ENCODE data around the gene SHC3. TPM values are rescaled to one million over a fixed set of nuclear protein-coding genes. Genes with fewer than 3 reads are reported as not detected.

SHC3 gene
- polyA plus RNA-seq, 1 donor, result 0.67 TPM

DNA sequence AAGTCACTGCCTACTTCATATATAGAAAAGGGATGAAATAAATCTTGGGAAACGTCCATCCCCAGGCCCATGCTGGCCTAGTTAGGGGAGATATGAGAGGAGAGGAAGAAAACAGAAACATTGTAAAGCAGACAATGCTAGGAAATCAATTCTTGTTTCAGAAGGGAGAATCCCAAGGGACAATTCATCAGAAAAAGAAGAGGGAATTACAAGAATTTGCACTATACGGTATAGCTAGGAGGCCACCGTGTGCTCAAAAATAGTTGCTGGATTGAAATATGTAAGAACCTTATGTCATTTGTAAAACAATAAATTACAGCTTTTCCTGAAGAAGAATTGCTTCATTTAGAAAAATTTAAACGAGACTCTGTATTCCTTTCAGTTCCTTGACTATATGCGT lies 8.3 kb upstream of the SHC3 start:
- no peak for DNase-seq

DNA sequence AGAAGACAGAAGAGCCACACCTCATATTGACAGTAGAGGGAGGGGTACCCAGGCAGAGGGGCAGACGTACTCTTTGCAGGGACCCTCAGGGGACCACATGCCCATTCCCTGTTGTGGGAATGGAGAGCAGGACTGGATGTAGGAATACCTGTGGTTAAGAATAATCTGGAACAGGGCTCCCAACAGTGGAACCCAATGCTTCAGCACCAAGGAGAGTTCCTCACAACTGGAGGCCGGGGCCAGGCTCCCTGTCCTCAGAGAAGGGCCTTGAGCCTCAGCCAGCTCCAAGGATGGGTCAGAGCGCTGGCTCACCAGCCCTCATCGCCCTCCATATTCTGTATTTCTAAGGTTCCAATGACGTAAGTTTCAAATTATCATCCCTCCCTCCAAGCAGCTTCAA lies 7.4 kb upstream of the SHC3 start:
- DNase-seq, result peak; percentile 13

DNA sequence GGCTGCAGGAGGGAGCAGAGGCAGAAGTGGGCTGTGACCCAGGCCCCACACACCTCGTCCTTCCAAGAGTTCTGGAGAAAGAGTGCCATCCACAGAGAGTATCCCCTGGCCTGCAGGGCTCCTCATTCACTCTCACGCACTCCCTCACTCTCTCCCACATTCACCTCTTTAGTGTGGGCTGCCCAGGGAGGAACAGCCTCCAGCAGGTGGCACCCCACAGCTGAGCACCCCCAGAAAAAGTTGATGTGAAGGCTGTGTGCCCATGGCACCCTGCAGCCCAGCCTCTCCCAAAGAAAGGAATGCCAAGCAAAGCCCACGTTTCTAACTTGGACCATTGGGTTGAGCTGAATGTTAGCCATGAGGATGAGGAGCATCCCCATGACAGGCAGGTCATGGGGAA lies 4.5 kb upstream of the SHC3 start:
- no peak for DNase-seq

DNA sequence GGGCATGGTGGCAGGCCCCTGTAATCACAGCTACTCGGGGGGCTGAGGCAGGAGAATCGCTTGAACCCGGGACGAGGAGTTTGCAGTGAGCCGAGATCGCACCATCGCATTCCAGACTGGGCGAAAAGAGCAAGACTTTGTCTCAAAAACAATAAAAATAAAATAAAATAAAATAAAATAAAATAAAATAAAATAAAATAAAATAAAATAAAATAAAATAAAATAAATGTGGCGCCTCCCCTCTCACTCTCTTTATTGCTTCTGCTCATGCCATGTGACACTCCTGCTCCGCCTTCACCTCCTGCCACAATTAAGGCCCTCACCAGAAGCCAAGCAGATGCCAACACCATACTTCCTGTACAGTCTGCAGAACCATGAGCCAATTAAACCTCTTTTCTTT lies 3.8 kb upstream of the SHC3 start:
- DNase-seq, result no peak

DNA sequence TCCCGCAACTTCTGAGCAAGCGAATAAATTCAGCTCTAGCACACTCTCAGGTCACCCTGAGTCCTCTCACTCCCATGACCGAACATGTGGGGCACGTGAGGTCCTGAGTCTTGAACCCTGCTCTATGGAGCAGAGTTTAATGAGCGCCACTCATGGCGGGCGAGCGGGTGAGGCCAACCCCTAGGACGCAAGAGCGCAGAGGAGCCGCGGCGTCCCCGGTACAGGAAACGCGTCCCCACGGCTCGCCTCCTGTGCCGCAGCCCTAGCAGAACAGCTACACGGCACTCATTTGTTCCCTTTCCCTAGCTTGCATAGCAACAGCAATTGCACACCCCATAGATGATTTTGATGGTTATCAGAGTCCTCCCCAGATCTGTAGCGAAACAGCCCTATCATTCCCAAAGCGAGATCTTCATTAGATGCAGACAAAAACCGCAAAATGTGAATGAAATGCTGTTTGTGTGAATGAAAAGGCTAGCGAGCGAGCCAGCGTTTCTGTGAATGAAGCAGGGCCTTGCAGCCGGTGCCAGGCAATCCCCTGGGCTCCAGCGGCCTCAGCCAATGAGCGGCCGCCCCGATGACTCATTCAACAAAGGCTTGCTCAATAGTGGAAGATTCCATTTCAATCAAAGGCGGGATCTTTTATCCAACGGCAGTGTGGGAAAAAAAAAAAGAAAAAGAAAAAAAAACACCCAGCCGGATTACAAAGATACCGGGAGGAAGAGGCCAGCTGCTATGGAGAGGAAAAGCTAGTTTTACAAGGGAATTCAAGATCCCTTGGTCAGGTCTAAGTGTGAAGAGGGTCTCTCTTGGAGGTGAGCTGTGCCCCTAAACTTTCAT lies 1.5 kb upstream of the SHC3 start:
- DNase-seq, result peak; percentile 71

DNA sequence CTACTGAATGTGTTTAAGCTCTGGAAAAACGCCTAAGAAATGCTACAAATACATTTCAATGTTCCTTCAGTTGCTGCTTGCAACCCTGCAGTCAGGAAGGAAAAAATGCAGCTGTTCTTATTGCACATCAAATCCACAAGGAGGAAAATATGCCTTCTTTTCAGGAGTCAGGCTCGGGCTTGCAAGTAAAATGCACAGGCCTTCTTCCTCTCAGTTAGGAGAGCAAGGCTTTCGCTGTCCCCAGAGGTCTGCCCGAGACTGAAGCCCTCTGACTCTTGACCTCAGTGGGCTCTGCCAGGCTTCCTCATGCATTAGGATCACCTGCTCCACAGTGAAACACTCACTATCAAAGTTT lies 899 bp upstream of the SHC3 start:
- DNase-seq, result no peak

DNA sequence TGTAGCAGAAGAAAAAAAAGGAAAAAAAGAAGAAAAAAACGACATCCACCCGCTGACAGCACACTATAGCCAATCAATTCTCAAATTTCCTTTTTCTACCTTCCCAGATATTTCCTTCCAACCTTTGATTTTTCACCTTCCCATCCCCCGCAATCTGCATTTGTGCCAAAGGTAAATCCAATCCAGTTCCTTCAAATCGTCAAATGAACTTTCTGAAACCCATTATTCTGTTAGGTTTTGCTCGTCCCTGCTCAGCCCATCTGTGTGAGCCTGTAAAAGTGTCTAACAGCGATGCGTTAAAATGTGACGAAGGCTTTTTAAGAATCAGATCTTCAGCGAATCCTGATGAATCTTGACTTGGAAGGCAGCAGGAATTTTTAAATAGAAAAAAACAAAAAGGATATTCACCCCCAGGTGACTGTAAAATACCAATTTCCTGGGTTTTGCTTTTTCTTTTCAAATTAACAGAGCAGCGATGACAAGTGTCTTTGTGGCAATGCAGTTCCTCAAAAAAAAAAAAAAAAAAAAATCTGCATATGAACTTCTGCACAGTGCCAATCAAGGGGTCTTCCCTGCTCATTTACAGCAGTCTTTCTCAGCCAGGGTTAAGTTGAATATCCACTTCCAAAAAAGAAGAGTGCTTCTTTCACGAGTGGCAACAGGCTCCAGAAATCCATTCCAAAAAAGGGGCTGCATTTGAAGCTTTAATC lies 367 bp upstream of the SHC3 start:
- DNase-seq, result no peak

- no peak for DNase-seq
Observed at GRCh38 chr9:89177012-89177943, 1.3 kb downstream of the SHC3 start.

GRCh38 chr9:89175828-89176261 lies 2.8 kb downstream of the SHC3 start:
- no peak for DNase-seq

DNA sequence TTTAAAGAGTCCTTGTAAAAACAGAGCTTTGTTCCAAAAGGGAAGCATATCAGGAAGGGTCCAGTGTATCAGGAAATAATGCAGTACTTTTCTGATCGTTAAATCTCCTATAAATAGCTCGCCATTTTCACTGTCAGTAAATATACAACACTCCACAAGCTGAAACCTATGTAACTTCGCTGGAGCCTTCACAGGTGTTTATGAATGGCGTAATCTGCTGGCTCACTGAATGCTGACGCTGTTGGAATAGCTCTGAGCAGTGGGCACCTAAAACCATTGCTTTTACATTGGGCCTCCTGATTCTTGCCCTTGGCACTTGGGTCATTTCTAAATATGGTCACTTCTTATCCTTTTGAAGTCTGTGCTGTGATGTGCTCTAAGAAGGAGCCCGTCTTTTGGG lies 4.3 kb downstream of the SHC3 start:
- DNase-seq, result no peak

DNA sequence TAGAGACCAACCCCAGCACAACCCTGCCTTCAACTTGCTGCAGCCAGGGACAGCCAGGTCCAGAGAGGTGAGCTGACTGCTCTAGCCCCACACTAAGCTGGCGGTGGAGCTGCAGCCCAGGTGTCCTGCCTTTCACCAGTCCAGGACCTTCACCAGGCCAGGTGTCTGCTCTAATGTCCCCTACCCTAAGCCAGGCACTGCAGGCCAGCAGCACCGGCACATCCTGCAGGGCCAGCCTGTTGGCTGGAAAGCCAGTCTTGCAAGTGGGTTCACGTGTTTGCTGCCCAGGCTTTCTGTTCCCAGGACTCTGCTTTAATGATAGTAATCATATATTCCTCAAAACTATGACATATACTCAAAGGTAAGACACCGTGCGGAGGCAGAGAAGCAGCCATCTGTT lies 5.5 kb downstream of the SHC3 start:
- no peak for DNase-seq

DNA sequence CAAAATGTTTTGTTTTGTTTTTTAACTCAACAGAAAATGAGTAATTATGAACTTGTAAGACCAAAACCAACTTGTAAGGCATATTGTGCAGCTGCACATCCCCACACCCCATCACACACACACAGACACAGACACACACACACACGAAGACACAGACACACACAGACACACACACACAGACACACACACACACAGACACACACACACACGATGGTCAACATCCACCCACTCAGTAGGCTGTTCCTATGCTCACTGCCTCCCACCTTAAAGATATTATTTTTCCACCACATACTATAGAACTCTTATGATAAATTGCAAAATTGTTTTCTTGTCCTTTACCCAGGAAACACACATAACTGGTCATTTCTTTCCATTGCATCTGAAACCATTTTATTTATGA lies 6.2 kb downstream of the SHC3 start:
- DNase-seq, result no peak

GRCh38 chr9:89171693-89172092 lies 6.9 kb downstream of the SHC3 start:
- no peak for DNase-seq

- no peak for DNase-seq
Observed at GRCh38 chr9:89171231-89171630, 7.4 kb downstream of the SHC3 start.

DNA sequence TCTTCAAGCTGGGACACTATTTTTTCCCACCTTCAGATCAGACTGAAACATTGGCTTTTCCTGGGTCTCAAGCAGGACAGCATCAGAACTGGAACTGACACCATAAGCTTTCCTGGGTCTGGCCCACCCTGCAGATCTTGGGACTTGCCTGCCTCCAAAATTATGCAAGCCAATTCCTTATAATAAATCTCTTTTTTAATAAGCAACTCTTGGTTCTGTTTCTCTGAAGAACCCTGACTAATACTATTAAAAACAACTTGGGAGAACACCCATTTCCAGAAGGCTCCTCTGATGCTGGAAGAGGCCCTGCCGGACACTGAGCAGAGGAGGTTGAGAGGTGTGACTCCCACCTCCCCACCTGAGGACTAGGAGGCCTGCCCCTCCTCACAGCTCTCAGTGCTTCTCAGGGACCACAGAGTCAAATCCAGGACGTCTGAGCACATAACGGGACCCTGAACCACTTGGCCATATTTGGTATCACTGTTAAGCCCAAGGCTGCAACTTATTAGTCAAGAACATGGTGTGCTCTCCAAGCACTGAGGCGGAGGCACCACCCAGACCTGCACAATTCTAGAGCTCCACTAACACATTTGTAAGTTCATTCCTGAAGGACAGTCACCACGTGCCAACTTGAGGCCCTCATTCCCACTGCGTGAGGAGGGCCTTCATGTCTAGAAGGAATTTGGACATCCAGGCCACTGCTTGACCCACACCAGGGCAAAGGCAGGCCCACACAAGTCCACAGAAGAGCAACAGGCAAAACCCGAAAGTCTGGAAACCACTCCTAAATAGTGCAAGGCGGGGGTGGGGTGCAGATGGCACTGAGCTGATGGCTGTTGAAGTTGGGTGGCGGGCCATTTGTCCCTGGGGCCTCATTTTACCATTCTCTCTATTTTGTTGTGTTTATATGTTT lies 9.5 kb downstream of the SHC3 start:
- DNase-seq, result no peak

GRCh38 chr9:89167788-89168187 lies 10.8 kb downstream of the SHC3 start:
- no peak for DNase-seq

DNA sequence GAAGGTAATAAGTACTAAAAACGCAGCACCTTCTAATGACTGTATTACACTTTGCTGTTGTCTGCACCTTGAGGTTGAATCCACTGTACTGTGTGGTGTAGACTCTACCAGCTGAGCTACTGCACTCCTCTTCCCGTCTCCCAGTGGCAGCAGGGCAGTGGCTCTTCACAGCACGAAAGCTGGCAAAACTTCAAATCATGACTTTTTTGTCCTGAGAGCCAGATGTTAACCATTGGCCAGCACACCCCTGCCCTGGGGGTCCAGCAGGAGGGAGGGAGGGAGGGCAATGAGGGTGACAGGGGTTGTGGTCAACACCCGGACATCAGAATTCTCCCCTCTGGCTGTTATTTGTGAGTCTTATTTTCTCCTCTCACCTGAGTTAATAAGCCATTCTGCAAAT lies 11.8 kb downstream of the SHC3 start:
- no peak for DNase-seq

- no peak for DNase-seq
Observed at GRCh38 chr9:89165880-89166279, 12.7 kb downstream of the SHC3 start.

DNA sequence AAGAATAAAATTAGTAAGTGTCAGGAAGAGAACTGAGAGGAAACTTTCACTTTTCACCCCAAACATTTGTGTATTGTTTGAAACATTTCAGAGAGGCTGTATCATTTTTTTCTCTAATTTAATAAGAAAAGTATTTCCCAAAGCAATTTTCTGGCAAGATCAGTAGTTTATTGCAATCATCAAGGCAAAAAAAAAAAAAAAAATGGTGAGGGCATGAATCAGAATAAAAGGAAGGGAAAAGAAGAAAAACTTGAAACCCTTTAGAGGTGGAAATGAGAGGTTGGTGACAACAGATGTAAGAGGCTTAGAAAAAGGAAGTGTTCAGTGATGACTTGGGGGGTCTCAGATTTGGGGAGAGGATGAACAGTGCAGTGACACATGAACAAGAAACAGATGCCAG lies 13.3 kb downstream of the SHC3 start:
- no peak for DNase-seq

GRCh38 chr9:89161221-89161620 lies 17.4 kb downstream of the SHC3 start:
- no peak for DNase-seq

DNA sequence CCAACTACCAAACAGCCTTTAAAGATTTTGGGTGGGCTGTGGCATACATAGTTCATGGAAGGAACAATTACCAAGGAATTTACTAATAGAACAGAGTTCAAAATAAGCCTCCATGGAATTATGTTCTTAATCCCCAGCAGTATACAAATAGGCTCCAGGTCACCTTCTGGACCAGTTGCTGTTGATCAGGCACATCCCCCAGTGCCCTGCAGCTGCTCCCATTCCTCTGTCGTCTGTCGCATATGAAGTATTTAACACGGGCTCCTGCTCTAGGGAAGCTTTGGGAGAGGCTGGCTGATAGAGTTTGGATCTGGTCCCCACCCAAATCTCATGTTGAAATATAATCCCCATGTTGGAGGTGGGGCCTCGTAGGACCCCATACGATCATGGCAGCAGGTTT lies 17.8 kb downstream of the SHC3 start:
- DNase-seq, result no peak
